ENCODE data around the gene BICRAL. TPM values are rescaled to one million over a fixed set of nuclear protein-coding genes. Genes with fewer than 3 reads are reported as not detected.
"Not testable (repeated sequence)": the region's sequence is repeated elsewhere in the genome, so short reads cannot be mapped to it uniquely, and the experiment has no call there.

Gene BICRAL
- total RNA-seq, 2 experiments from 2014 or later = 12.1 to 12.6 TPM

DNA sequence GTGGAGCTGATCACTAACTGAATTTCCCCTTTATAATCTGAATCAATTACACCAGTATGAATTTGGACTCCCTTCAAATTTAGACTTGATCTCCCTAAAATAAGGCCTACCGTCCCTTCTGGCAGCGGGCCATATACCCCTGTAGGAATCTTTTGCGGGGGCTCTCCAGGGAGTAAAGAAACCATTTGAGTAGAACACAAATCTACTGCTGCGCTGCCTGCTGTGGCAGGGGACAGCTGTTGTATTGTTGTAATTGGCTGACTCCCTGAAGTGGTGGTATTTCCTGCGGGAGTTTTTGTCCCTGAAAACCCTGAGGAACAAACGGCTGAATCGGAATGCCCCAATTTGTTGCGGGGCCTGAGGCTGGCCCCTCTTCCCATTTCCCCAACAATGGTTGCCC, 118.0 kb downstream of the BICRAL start:
- ChIA-PET POLR2A (no interaction called here), CTCF (interaction anchor here (0.6 to 2.0 kb wide), 4 partner anchors 18 to 610 kb away, joined by 3 to 13 read pairs (median 5); partner anchors contain the start of gene LRRC73)

DNA sequence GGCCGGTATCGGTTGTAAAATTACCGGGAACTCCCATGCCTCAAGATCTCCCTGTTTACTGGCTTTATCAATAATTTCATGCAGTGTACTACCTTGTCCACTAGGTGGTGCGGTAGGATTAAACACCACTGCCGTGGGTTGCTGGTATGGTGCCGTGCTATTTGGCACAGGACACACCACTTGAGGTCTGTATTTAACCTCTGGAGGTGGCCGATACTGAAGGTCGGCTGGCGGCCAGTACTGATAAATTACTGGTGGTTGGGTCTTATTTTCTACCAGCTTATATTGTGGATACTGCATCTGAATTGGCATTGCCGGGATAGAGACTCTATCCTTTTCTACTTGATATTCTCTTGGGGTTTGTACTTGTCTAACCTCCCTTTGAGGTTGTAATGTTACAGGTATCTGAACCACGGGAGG, 119.7 kb downstream of the BICRAL start:
- POLR2A ChIA-PET = no interaction called here
- CTCF ChIA-PET = interaction anchor here (0.5 to 2.0 kb wide), 15 partner anchors 15 to 247 kb away, joined by 3 to 13 read pairs (median 3); partner anchors contain the start of genes MRPL2, PTCRA and RRP36

DNA sequence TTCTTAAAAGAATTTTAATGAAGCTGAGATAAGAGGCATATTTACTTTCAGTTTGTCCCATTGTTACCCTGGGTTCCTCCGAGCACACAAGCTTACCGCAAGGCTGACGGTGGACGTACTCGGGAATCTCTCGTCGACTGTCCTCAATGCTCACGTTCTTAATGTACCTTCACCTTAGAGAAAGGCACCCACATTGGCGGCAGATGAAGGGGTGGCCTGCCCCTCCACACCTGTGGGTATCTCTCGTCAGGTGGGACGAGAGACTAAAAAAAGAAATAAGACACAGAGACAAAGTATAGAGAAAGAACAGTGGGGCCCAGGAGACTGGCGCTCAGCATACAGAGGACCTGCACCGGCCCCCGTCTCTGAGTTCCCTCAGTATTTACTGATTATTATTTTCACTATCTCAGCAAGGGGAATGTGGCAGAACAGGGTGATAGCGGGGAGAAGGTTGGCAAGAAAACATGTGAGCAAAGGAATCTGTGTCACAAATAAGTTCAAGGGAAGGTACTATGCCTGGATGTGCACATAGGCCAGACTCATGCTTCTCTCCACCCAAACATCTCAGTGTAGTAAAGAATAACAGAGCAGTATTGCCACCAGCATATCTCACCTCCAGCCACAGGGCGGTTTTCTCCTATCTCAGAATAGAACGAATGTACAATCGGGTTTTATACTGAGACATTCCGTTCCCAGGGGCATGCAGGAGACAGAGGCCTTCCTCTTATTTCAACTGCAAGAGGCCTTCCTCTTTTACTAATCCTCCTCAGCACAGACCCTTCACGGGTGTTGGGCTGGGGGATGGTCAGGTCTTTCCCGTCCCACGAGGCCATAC, 120.8 kb downstream of the BICRAL start:
- CTCF ChIA-PET = interaction anchor here (1.1 kb wide), 1 partner anchor 241 kb away, joined by 8 read pairs; no protein-coding TSS in a partner anchor
- POLR2A ChIA-PET = not testable (repeated sequence)

DNA sequence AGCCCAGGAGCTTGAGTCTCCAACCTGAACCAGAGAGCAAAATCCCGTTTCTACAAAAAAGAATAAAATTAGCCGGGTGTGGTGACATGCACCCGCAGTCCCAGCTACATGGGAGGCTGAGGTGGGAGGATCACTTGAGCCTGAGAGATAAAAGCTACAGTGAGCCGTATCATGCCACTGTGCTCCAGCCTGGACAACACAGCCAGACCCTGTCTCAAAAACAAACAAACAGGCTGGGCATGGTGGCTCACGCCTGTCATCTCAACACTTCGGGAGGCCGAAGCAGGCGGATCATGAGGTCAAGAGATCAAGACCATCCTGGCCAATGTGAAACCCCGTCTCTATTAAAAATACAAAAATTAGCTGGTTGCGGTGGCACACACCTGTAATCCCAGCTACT, 122.6 kb downstream of the BICRAL start:
- ChIA-PET CTCF (interaction anchor here (0.7 to 1.5 kb wide), 2 partner anchors 239 to 256 kb away, joined by 4 to 5 read pairs; no protein-coding TSS in a partner anchor), POLR2A (interaction anchor here (0.5 kb wide), 1 partner anchor 100 kb away, joined by 4 read pairs; no protein-coding TSS in a partner anchor)

DNA sequence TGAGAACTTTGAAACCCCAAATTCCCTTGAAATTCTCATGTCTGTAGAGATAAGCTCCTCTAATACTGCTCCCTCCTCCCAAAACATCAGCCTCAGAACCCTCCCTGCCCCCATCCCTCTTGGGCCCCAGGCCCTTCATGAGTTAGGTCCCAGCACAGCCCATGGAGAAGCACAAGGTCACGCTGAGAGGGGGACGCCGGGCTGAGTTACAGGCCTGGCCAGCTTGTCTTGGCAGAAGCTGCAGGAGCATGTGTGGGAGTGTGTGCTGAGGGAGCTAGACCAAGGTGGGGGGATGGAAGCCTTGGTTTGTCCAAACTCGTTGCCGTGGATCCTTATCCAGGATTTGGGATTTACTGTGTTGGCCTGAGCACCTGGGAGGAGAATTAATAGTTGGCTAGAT, 125.5 kb downstream of the BICRAL start:
- ChIA-PET CTCF (interaction anchor here (1.5 kb wide), 1 partner anchor 15 kb away, joined by 4 read pairs; no protein-coding TSS in a partner anchor), POLR2A (no interaction called here)

DNA sequence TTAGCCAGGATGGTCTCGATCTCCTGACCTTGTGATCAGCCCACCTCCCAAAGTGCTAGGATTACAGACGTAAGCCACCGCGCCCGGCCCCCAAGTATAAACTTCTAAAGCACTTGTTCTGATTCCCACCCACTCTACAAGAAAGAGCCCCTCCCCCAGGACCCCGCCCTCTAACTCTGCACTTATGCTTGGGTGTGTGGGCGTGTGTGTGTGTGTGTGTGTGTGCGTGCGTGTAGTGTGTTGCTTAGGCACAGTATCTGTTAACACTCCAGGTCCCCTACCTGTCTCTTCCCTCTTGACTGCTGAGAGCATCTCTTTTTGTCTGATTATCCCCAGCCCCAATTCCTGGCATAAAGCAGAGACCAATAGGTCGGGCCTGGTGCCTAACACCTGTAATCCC, 128.0 kb downstream of the BICRAL start:
- CTCF ChIA-PET = interaction anchor here (0.7 to 1.8 kb wide), 2 partner anchors 234 to 617 kb away, joined by 6 to 7 read pairs; no protein-coding TSS in a partner anchor
- POLR2A ChIA-PET = no interaction called here

DNA sequence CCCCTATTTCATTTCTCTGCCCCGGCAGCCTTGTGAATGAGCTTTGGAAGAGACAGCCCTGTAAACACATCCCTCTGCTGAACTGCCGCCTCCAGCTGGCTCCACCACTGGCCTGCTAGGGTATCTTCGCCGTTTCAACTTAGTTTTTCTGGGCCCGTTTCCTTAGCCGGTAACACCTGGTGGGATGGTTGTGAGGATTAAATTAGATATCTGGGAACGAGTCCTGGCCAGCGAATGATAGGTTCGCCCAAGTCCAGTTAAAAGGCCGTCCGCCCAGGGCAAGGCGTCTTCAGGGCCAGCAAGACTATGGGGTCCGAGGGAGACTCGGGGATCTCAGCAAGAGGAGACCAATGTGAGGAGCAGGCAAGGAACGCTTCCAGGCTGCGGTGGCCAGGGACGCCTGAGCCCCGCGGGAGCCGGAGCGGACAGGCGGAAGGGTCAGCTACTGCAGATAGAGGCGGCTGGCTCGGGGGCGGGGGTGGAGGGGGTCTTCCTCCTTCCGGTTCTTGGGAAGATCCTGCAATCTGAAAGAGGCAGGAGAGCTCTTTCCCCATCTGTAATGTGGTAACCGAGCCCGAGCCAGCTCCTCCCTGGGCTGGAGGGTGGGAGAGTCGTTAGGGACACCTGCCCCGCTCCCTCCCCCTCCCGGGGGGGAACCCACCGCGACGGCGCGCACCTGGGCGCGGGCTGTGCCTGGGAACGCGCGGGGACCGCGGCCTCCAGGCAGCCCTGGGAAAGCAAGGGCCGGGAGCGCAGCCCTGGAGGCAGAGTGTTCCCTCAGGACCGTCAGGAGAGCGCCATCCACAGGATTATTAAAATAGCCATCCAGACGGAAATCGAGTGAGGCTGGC, 129.5 kb downstream of the BICRAL start:
- ChIA-PET CTCF (interaction anchor here (0.7 to 0.9 kb wide), 3 partner anchors 40 to 470 kb away, joined by 3 to 4 read pairs (median 3); no protein-coding TSS in a partner anchor), POLR2A (no interaction called here)

DNA sequence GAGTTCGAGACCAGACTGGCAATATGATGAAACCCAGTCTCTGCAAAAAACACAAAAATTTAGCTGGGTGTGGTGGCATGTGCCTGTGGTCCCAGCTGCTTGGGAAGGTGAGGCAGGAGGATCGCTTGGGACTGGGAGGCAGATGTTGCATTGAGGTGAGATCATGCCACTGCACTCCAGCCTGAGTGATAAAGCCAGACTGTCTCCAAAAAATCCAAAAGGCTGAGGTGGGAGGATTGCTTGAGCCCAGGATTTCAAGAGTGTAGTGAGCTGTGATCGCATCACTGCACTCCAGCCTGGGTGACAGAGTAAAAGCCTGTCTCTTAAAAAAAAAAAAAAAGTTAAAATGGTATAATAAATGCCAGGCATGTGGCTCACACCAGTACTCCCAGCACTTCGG, 132.7 kb downstream of the BICRAL start:
- POLR2A ChIA-PET = interaction anchor here (0.7 kb wide), 1 partner anchor 31 kb away, joined by 3 read pairs; no protein-coding TSS in a partner anchor
- CTCF ChIA-PET = interaction anchor here (1.0 to 1.4 kb wide), 2 partner anchors 9 to 70 kb away, joined by 3 read pairs; partner anchors contain the start of gene PPP2R5D

DNA sequence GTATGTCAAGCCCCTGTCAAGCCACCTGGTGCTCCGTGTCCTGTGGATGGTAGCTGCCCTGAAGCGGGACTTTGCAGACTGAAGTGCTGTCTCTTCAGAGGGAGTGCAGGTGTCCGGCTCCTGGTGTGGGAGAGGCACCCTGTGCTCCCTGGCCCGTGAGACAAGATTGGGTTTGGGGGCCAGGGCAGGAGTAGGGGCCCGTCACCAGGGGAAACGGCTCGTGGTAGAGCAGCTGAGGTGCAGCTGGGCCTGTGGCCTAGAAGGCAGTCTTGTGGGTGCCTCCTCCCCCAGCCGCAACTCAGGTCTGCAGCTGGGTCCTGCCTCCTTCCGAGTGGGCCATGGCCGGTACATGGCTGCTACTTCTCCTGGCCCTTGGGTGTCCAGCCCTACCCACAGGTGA, 133.9 kb downstream of the BICRAL start, which contains the start of gene PTCRA:
PTCRA (plus strand) TSS at position 322 of the 400 bp plus-strand sequence; CDS start at position 339, 17 bp downstream.
- CTCF ChIA-PET = interaction anchor here (0.5 to 0.8 kb wide), 2 partner anchors 14 to 225 kb away, joined by 3 read pairs; no protein-coding TSS in a partner anchor
- POLR2A ChIA-PET = interaction anchor here (0.6 kb wide), 1 partner anchor 228 kb away, joined by 3 read pairs; no protein-coding TSS in a partner anchor

DNA sequence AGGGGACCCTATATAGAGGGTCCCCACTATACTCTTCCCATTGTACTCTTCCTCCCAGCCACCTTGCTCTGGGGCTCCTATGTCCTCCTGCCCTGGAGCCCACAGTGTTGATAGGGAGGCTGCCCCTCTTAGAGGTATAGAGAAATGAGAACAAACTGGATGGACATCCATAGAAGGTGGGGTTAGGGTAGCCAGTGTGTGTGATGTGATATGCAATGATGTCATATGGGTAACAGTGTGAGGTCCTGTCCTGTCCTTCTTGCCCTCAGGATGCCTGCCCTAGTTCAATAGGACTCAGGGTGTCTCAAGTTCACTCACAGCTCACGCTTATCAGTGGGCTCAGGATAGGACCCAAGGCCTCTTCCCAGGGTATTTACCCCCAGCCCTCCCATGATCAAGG, 134.4 kb downstream of the BICRAL start:
- CTCF ChIA-PET = interaction anchor here (0.5 to 1.0 kb wide), 3 partner anchors 15 to 227 kb away, joined by 3 read pairs; no protein-coding TSS in a partner anchor
- POLR2A ChIA-PET = interaction anchor here (0.6 kb wide), 1 partner anchor 229 kb away, joined by 3 read pairs; no protein-coding TSS in a partner anchor

Other genes with a start within 250 kb of the BICRAL start
- 10 to 100 TPM; 22.5 to 24.0 TPM for gene UBR2, start 218.0 kb upstream of the BICRAL start, total RNA-seq
- under 1 TPM in 1 of 2 experiments, not detected in 1; 0.06 TPM for gene PRPH2, start 59.5 kb upstream of the BICRAL start, total RNA-seq
- gene TBCC, start 35.9 kb upstream of the BICRAL start, total RNA-seq = 10 to 100 TPM; 17.3 to 17.6 TPM
- gene RPL7L1, start 97.6 kb downstream of the BICRAL start, total RNA-seq = 100 to 1,000 TPM; 205 to 206 TPM
- gene PTCRA, start 134.0 kb downstream of the BICRAL start, total RNA-seq = not detected
- 10 to 100 TPM; 48.8 to 50.2 TPM for gene CNPY3, start 147.4 kb downstream of the BICRAL start, total RNA-seq
- under 1 TPM; 0.23 to 0.59 TPM for gene GNMT, start 178.7 kb downstream of the BICRAL start, total RNA-seq
- gene PEX6, start 197.1 kb downstream of the BICRAL start, total RNA-seq = 10 to 100 TPM; 18.9 to 19.4 TPM
- 10 to 100 TPM; 50.3 to 52.1 TPM for gene PPP2R5D, start 202.5 kb downstream of the BICRAL start, total RNA-seq
- 100 to 1,000 TPM; 105 to 109 TPM for gene MEA1, start 231.9 kb downstream of the BICRAL start, total RNA-seq
- 10 to 100 TPM; 71.1 to 71.4 TPM for gene KLHDC3, start 232.2 kb downstream of the BICRAL start, total RNA-seq
- gene RRP36, start 239.6 kb downstream of the BICRAL start, total RNA-seq = 100 to 1,000 TPM; 101 to 103 TPM

Data from activated CD8-positive, alpha-beta memory T cell treated with anti-CD3 and anti-CD28 coated beads for 36 hours (primary cell).